H1 (cell line): ENCODE results near the gene DISC1. TPM values are rescaled to one million over a fixed set of nuclear protein-coding genes. Genes with fewer than 3 reads are reported as not detected.

Experiments used
- CTCF ChIA-PET: fragments of 300-600 bp; sonication (Branson Sonifier 250); formaldehyde crosslinking; loops from one replicate; lab custom pipeline; 2021; ENCODE audit not compliant: partially characterized antibody; lab: Charles Lee
- POLR2A ChIA-PET: fragments of 300-600 bp; sonication (Branson Sonifier 250); formaldehyde crosslinking; loops from one replicate; lab custom pipeline; 2021; ENCODE audit warnings: inconsistent platforms; ENCODE audit not compliant: partially characterized antibody; lab: Charles Lee
- DNase-seq, 2 experiments: peaks; one replicate each; pipeline versions ENCODE4 v3.0.0 to v3.0.0-alpha.2; 2010 to 2022; ENCODE audit warnings: low spot score in 2 of 2, low read depth in 1 of 2, mixed read lengths in 1 of 2
- FAIRE-seq: peaks from 2 replicates; lab custom pipeline; 2011; peaks lifted over from hg19 to GRCh38; lab: Jason Lieb, UNC
- H2AFZ ChIP-seq: 2 replicates; pipeline ENCODE4 v1.8.1; 2012; ENCODE audit warnings: low read length, inconsistent platforms
- H2AK5ac ChIP-seq: 2 replicates; pipeline ENCODE4 v1.6.1; 2013; ENCODE audit warnings: low read depth, low read length
- H2BK120ac ChIP-seq: replicated peaks from 2 replicates; pipeline ENCODE3; 2013; ENCODE audit warnings: low read depth, low read length, inconsistent platforms
- H2BK12ac ChIP-seq: 2 replicates; pipeline ENCODE4 v1.6.1; 2013; ENCODE audit warnings: low read depth, low read length
- H2BK15ac ChIP-seq: 2 replicates; pipeline ENCODE4 v1.6.1; 2013; ENCODE audit warnings: low read length
- H2BK20ac ChIP-seq: 2 replicates; pipeline ENCODE4 v1.6.1; 2013; ENCODE audit warnings: low read length
- H2BK5ac ChIP-seq: 2 replicates; pipeline ENCODE4 v1.6.1; 2013; ENCODE audit warnings: low read depth, low read length
- H3K14ac ChIP-seq: 2 replicates; pipeline ENCODE4 v1.6.1; 2013; ENCODE audit warnings: inconsistent platforms; ENCODE audit not compliant: insufficient read length
- H3K18ac ChIP-seq: 2 replicates; pipeline ENCODE4 v1.6.1; 2013; ENCODE audit warnings: low read length; ENCODE audit errors: extremely low read depth
- H3K23ac ChIP-seq: 2 replicates; pipeline ENCODE4 v1.6.1; 2013; ENCODE audit warnings: inconsistent platforms; ENCODE audit not compliant: insufficient read length
- H3K23me2 ChIP-seq: 2 replicates; pipeline ENCODE4 v1.6.1; 2013; ENCODE audit warnings: low read depth, low read length
- H3K27ac ChIP-seq: 2 replicates; pipeline ENCODE4 v1.6.1; 2011; ENCODE audit warnings: low read depth, low read length, inconsistent platforms
- H3K27me3 ChIP-seq, 4 experiments: replicated peaks in 1 of 4; 1 replicate in 1 of 4; 2 replicates in 3 of 4; pipeline versions ENCODE4 v1.6.1 to v1.8.1; 2011 to 2013; ENCODE audit warnings: low read length in 3 of 4, mild to moderate bottlenecking in 3 of 4, inconsistent platforms in 2 of 4, mixed read lengths in 2 of 4, moderate library complexity in 1 of 4; ENCODE audit not compliant: control insufficient read depth in 3 of 4, insufficient read depth in 3 of 4; ENCODE audit errors: extremely low read depth in 1 of 4
- H3K36me3 ChIP-seq, 4 experiments: 2 replicates each; pipeline versions ENCODE4 v1.6.1 to v1.8.1; 2011 to 2013; ENCODE audit warnings: mild to moderate bottlenecking in 4 of 4, low read length in 3 of 4, moderate library complexity in 2 of 4, control low read depth in 1 of 4, inconsistent platforms in 1 of 4; ENCODE audit not compliant: insufficient read depth in 4 of 4, control insufficient read depth in 2 of 4
- H3K4ac ChIP-seq: replicated peaks from 2 replicates; pipeline ENCODE3; 2013; ENCODE audit warnings: low read length, low read depth, mixed read lengths, inconsistent platforms; ENCODE audit not compliant: insufficient read length
- H3K4me1 ChIP-seq, 4 experiments: replicated peaks in 1 of 4; 1 replicate in 1 of 4; 2 replicates in 3 of 4; pipeline versions ENCODE4 v1.6.1 to v1.8.1; 2011 to 2013; ENCODE audit warnings: low read length in 3 of 4, inconsistent platforms in 2 of 4, mixed read lengths in 1 of 4; ENCODE audit not compliant: insufficient read depth in 4 of 4, control insufficient read depth in 3 of 4
- H3K4me2 ChIP-seq, 2 experiments: 2 replicates each; pipeline versions ENCODE4 v1.6.1 to v1.8.1; 2011 to 2013; ENCODE audit warnings: low read depth in 2 of 2, low read length in 2 of 2, control low read depth in 1 of 2, inconsistent platforms in 1 of 2, mild to moderate bottlenecking in 1 of 2; ENCODE audit not compliant: insufficient read depth in 1 of 2
- H3K4me3 ChIP-seq, 4 experiments: fragments of 200-600, 300-600 bp in 1 of 4; sonication (generic), shearing (Covaris generic), sonication (Bioruptor Twin) in 1 of 4; 2 replicates each; pipeline versions ENCODE4 v1.5.1 to v1.8.1; 2011 to 2016; ENCODE audit warnings: low read length in 4 of 4, low read depth in 3 of 4, control low read depth in 2 of 4, inconsistent platforms in 2 of 4, mild to moderate bottlenecking in 2 of 4, mixed read lengths in 1 of 4, moderate library complexity in 1 of 4; ENCODE audit not compliant: insufficient read depth in 2 of 4; ENCODE audit errors: extremely low read depth in 1 of 4
- H3K56ac ChIP-seq: replicated peaks from 2 replicates; pipeline ENCODE3; 2013; ENCODE audit warnings: low read depth, mild to moderate bottlenecking, mixed read lengths, low read length, inconsistent platforms; ENCODE audit not compliant: insufficient read length
- H3K79me1 ChIP-seq: 2 replicates; pipeline ENCODE4 v1.6.1; 2013; ENCODE audit warnings: low read depth, low read length, control low read depth
- H3K79me2 ChIP-seq, 2 experiments: 2 replicates each; pipeline versions ENCODE4 v1.6.1 to v1.8.1; 2012 to 2013; ENCODE audit warnings: low read length in 2 of 2, mild to moderate bottlenecking in 2 of 2, inconsistent platforms in 1 of 2; ENCODE audit not compliant: insufficient read depth in 2 of 2, control insufficient read depth in 1 of 2
- H3K9ac ChIP-seq, 4 experiments: replicated peaks in 1 of 4; 1 replicate in 1 of 4; 2 replicates in 3 of 4; pipeline versions ENCODE4 v1.6.1 to v1.8.1; 2011 to 2013; ENCODE audit warnings: low read depth in 3 of 4, low read length in 3 of 4, control low read depth in 2 of 4, mild to moderate bottlenecking in 2 of 4, moderate library complexity in 2 of 4, inconsistent platforms in 1 of 4; ENCODE audit errors: extremely low read depth in 1 of 4
- H3K9me3 ChIP-seq, 2 experiments: 2 replicates each; pipeline versions ENCODE4 v1.6.1 to v1.8.1; 2012 to 2013; ENCODE audit warnings: mild to moderate bottlenecking in 2 of 2, moderate library complexity in 2 of 2, control low read depth in 1 of 2, inconsistent platforms in 1 of 2, low read depth in 1 of 2, low read length in 1 of 2, mixed read lengths in 1 of 2; ENCODE audit not compliant: insufficient read depth in 2 of 2
- H4K20me1 ChIP-seq, 2 experiments: replicated peaks in 1 of 2; 2 replicates each; pipeline versions ENCODE3 to v1.8.1; 2011 to 2013; ENCODE audit warnings: inconsistent platforms in 2 of 2, low read length in 2 of 2, mild to moderate bottlenecking in 1 of 2; ENCODE audit not compliant: insufficient read depth in 2 of 2, control insufficient read depth in 1 of 2
- H4K5ac ChIP-seq: 2 replicates; pipeline ENCODE4 v1.6.1; 2013; ENCODE audit warnings: low read length, low read depth, mixed read lengths, inconsistent platforms; ENCODE audit not compliant: insufficient read length
- H4K8ac ChIP-seq: 2 replicates; pipeline ENCODE4 v1.8.0; 2013; ENCODE audit warnings: mild to moderate bottlenecking, moderate library complexity, low read length, inconsistent platforms; ENCODE audit not compliant: insufficient read depth; ENCODE audit errors: extremely low read depth
- H4K91ac ChIP-seq: replicated peaks from 2 replicates; pipeline ENCODE3; 2013; ENCODE audit warnings: low read length, mixed read lengths, inconsistent platforms; ENCODE audit not compliant: insufficient read length
- CTBP2 ChIP-seq: IDR thresholded peaks from 2 replicates; pipeline ENCODE4 v1.7.0; 2011; ENCODE audit warnings: borderline replicate concordance, mild to moderate bottlenecking, moderate library complexity, mixed read lengths, low read length; ENCODE audit not compliant: insufficient read depth, insufficient read length
- EP300 ChIP-seq, 2 experiments: IDR thresholded peaks; 1 replicate in 1 of 2; 2 replicates in 1 of 2; pipeline ENCODE4 v1.6.1; 2011 to 2012; ENCODE audit warnings: low read depth in 2 of 2, low read length in 2 of 2, mild to moderate bottlenecking in 2 of 2, borderline replicate concordance in 1 of 2, inconsistent platforms in 1 of 2, moderate library complexity in 1 of 2
- PHF8 ChIP-seq: fragments of 200-600 bp; sonication (generic); conservative IDR thresholded peaks from 2 replicates; pipeline ENCODE4 v1.7.1; 2012; ENCODE audit warnings: low read depth, mild to moderate bottlenecking, inconsistent platforms, low read length, moderate library complexity
- RXRA ChIP-seq: IDR thresholded peaks from 2 replicates; pipeline ENCODE4 v1.6.1; 2011; ENCODE audit warnings: low read depth, mild to moderate bottlenecking, low read length, moderate library complexity; ENCODE audit not compliant: insufficient read depth
- WGBS, 2 experiments: shearing (Covaris generic) in 1 of 2; methylation state at CpG; one replicate each; pipeline versions ENCODE4 v1.1.6 to v1.1.7; 2013 to 2015; ENCODE audit warnings: low lambda C conversion rate in 2 of 2, mixed read lengths in 2 of 2, inconsistent platforms in 1 of 2, low coverage in 1 of 2, missing lambda C conversion rate in 1 of 2; ENCODE audit not compliant: insufficient replicate concordance in 2 of 2, insufficient coverage in 1 of 2, insufficient read length in 1 of 2; ENCODE audit errors: extremely low coverage in 1 of 2, missing lambda C conversion rate in 1 of 2; 5-methylcytosine and 5-hydroxymethylcytosine counted together
- polyA plus RNA-seq, 7 experiments: library from polyadenylated mRNA; depleted of rRNA in 3 of 7; stranded (reverse) in 5 of 7; unstranded in 2 of 7; fragments of >200 nt in 5 of 7; fragments of 200-250 nt in 2 of 7; gene quantifications; 1 replicate in 5 of 7; 2 replicates in 1 of 7; 4 replicates in 1 of 7; pipeline versions ENCODE4 v1.2.1 to v1.2.3, GENCODE V29; 2011 to 2013; ENCODE audit warnings: missing spikeins in 2 of 7, mixed read lengths in 2 of 7
- total RNA-seq: library from RNA; stranded (reverse); fragmentation: NEBNext Ultra II Directional; extraction: Animal tissue kit (Norgen Biotek cat#: 25700); gene quantifications from 2 replicates; pipeline ENCODE4 v1.2.1, GENCODE V29; 2021

Gene DISC1
- total and polyA plus RNA-seq, 2 of the 8 experiments (the other 6 are each of a cell fraction or from before 2014, with no cell fraction given) = 1.1 to 3.5 TPM

DNA sequence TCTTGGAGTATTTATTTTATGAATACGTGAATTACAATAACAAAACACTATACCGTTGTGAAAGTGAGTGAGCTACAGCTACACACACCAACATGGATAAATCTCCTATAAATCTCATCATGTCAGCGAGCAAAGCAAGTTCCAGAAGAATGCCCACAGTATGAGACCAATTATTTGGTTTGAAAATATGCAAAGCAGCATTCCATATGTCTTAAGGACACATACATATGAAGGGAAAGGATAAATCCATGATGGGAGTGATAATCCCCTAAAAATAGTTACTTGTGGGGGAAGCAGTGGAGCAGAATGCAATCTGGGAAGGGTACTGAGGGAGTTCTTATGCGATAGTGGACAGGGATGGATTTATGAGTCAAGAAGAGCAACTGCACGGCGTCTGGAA, 261.3 kb downstream of the DISC1 start:
- no peak overlapping the region for H2AK5ac ChIP-seq
- no peak overlapping the region for H4K5ac ChIP-seq
- no peak overlapping the region for H3K9ac ChIP-seq
- H3K36me3 ChIP-seq = no peaks in the 10 kb centered on the region
- DNase-seq (no peak), FAIRE-seq (no peak)
- no peak overlapping the region for H3K23ac ChIP-seq
- H3K79me2 ChIP-seq = no peaks in the 10 kb centered on the region
- H3K56ac ChIP-seq = no peak overlapping the region
- WGBS, 2 experiments = 90% methylated on average over 6 of the region's 6 CpGs; no CpG with 5 or more reads in 1 of the 2 experiments
- H2BK120ac ChIP-seq = no peak overlapping the region
- ChIA-PET CTCF (no interaction called here), POLR2A (no interaction called here)
- H4K91ac ChIP-seq = no peak overlapping the region
- no peak overlapping the region for H2BK12ac ChIP-seq
- H3K4me2 ChIP-seq = no peak overlapping the region
- no peak overlapping the region for H3K14ac ChIP-seq
- no peak overlapping the region for H2AFZ ChIP-seq
- no peak overlapping the region for H3K27ac ChIP-seq
- H2BK15ac ChIP-seq = no peak overlapping the region
- H3K79me1 ChIP-seq = no peaks in the 10 kb centered on the region
- H3K4ac ChIP-seq = no peak overlapping the region
- no peak overlapping the region for H4K8ac ChIP-seq
- no peak overlapping the region for H3K18ac ChIP-seq
- no peak overlapping the region for H3K4me3 ChIP-seq
- no peaks in the 10 kb centered on the region for H3K9me3 ChIP-seq
- H4K20me1 ChIP-seq = no peaks in the 10 kb centered on the region
- H3K4me1 ChIP-seq = no peaks in the 10 kb centered on the region; a peak in 1 of 7 replicates
- no peaks in the 10 kb centered on the region for H3K23me2 ChIP-seq
- no peaks in the 10 kb centered on the region for H3K27me3 ChIP-seq
- no peak overlapping the region for H2BK20ac ChIP-seq
- TF ChIP-seq EP300 (IDR thresholded peaks at IDR 0.05; ENCODE audit: borderline replicate concordance in 1 of 2, low read depth in 2 of 2, low read length in 2 of 2) (no peak), CTBP2 (no peak), PHF8 (no peak), RXRA (no peak)
- H2BK5ac ChIP-seq = no peak overlapping the region
